GM12873 (cell line): ENCODE measurements around the gene KRTAP3-2.
"Not testable (repeated sequence)": the region's sequence is repeated elsewhere in the genome, so short reads cannot be mapped to it uniquely, and the experiment has no call there.

Source experiments
- TF ChIP-seq, protein P1 (sequence below): IDR thresholded peaks from 2 replicates; pipeline ENCODE4 v1.5.1; 2012; ENCODE audit warnings: low read depth, mild to moderate bottlenecking, moderate library complexity, low read length, control low read depth; ENCODE audit not compliant: insufficient read depth; ENCODE audit errors: missing control alignments

Gene KRTAP3-2

GRCh38 chr17:41034346-41034935, 34.7 kb upstream of the KRTAP3-2 start, which contains the start of gene KRTAP1-3:
KRTAP1-3 (minus strand) TSS chr17:41034874; CDS start chr17:41034821, 53 bp downstream.
- TF ChIP-seq, protein P1, sequence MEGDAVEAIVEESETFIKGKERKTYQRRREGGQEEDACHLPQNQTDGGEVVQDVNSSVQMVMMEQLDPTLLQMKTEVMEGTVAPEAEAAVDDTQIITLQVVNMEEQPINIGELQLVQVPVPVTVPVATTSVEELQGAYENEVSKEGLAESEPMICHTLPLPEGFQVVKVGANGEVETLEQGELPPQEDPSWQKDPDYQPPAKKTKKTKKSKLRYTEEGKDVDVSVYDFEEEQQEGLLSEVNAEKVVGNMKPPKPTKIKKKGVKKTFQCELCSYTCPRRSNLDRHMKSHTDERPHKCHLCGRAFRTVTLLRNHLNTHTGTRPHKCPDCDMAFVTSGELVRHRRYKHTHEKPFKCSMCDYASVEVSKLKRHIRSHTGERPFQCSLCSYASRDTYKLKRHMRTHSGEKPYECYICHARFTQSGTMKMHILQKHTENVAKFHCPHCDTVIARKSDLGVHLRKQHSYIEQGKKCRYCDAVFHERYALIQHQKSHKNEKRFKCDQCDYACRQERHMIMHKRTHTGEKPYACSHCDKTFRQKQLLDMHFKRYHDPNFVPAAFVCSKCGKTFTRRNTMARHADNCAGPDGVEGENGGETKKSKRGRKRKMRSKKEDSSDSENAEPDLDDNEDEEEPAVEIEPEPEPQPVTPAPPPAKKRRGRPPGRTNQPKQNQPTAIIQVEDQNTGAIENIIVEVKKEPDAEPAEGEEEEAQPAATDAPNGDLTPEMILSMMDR, result not testable (repeated sequence)

- TF ChIP-seq, protein P1, result no peak
Observed at GRCh38 chr17:41029633-41030245, 30.0 kb upstream of the KRTAP3-2 start, which contains the start of gene KRTAP1-4. KRTAP1-4 (minus strand) TSS chr17:41030195; CDS start chr17:41030078, 117 bp downstream.

GRCh38 chr17:41026715-41027471, 27.2 kb upstream of the KRTAP3-2 start, which contains the start of gene KRTAP1-5:
KRTAP1-5 (minus strand) TSS chr17:41027208; CDS start chr17:41027155, 53 bp downstream.
- TF ChIP-seq, protein P1, result no peak

GRCh38 chr17:41024697-41025096, 25.0 kb upstream of the KRTAP3-2 start:
- TF ChIP-seq, protein P1, result no peak

DNA sequence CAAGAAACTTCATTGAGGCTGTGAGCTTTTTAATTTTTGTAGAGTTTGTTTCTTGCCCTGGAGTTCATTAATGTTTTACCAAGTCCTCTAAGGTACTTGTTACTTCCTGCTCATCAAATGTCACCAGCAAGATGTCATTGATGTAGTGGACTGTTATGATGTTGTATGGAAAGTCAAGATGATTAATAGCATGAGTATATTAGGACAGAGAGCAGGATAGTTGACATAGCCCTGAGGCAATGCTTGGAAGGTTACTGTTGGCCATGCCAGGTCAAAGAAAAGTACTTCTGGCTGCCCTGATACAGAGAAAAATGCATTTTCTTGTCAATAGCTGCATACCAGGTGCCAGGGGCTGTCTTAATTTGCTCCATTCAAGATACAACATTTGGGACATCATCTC, 20.6 kb upstream of the KRTAP3-2 start:
- TF ChIP-seq, protein P1, result no peak

GRCh38 chr17:41019415-41019814, 19.7 kb upstream of the KRTAP3-2 start:
- TF ChIP-seq, protein P1, result no peak

DNA sequence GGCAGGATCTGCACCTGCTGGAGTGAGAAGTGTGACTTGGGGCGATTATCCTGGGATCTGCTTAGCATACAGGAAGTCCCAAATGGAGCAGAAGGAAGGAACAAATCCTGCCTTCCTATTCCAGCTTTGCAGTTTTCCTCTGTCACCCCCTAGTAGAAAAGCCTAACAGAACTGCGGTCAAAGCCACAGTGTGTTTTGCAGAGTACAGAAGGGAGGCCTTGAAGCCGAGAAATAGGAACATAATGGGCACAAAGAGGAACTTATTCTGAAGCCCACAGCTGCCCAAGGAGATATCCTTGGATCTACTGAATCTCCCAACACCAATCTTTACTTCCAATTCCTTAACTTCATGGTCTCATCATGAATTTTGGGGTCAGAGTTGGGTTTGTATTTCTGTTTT, 18.8 kb upstream of the KRTAP3-2 start:
- TF ChIP-seq, protein P1, result no peak
